Hepatocyte (in vitro differentiated cells): ENCODE data around the gene PYGL. TPM values are rescaled to one million over a fixed set of nuclear protein-coding genes. Genes with fewer than 3 reads are reported as not detected.

Experiments used
- DNase-seq: peaks from one replicate; pipeline ENCODE4 v3.0.0-alpha.2; 2016; ENCODE audit warnings: low spot score
- H2AFZ ChIP-seq: fragments of 200-600 bp; sonication (generic); 2 replicates; pipeline ENCODE4 v1.6.0; 2016; ENCODE audit warnings: antibody characterized with exemption, mild to moderate bottlenecking
- H3K27ac ChIP-seq: fragments of 200-600 bp; sonication (generic); 2 replicates; pipeline ENCODE4 v1.5.1; 2016; ENCODE audit warnings: mild to moderate bottlenecking
- H3K27me3 ChIP-seq: fragments of 200-600 bp; sonication (generic); 2 replicates; pipeline ENCODE4 v1.6.1; 2016
- H3K36me3 ChIP-seq: fragments of 200-600 bp; sonication (generic); replicated peaks from 2 replicates; pipeline ENCODE4 v1.5.1; 2016; ENCODE audit warnings: low read depth; ENCODE audit not compliant: insufficient read depth
- H3K4me1 ChIP-seq: fragments of 200-600 bp; sonication (generic); 2 replicates; pipeline ENCODE4 v1.5.1; 2016; ENCODE audit warnings: mild to moderate bottlenecking, moderate library complexity; ENCODE audit not compliant: insufficient read depth
- H3K4me2 ChIP-seq: fragments of 200-600 bp; sonication (generic); 2 replicates; pipeline ENCODE4 v1.6.0; 2016
- H3K4me3 ChIP-seq: fragments of 200-600 bp; sonication (generic); 2 replicates; pipeline ENCODE4 v1.5.1; 2016; ENCODE audit warnings: mild to moderate bottlenecking
- H3K79me2 ChIP-seq: fragments of 200-600 bp; sonication (generic); 2 replicates; pipeline ENCODE4 v1.6.0; 2017; ENCODE audit warnings: mild to moderate bottlenecking
- H3K9me2 ChIP-seq: fragments of 200-600 bp; sonication (generic); replicated peaks from 2 replicates; pipeline ENCODE4 v1.6.0; 2017; ENCODE audit warnings: mild to moderate bottlenecking; ENCODE audit not compliant: insufficient read depth
- H3K9me3 ChIP-seq: fragments of 200-600 bp; sonication (generic); 2 replicates; pipeline ENCODE4 v1.5.1; 2016; ENCODE audit warnings: low read depth, mild to moderate bottlenecking
- H4K20me1 ChIP-seq: fragments of 200-600 bp; sonication (generic); 2 replicates; pipeline ENCODE4 v1.6.0; 2016; ENCODE audit warnings: mild to moderate bottlenecking; ENCODE audit not compliant: insufficient read depth, poor library complexity, severe bottlenecking
- CTCF ChIP-seq: fragments of 200-600 bp; sonication (generic); IDR thresholded peaks from 2 replicates; pipeline ENCODE4 v1.5.1; 2016; ENCODE audit warnings: antibody characterized with exemption, mild to moderate bottlenecking; ENCODE audit not compliant: poor library complexity
- EZH2 ChIP-seq: fragments of 200-600 bp; sonication (generic); IDR thresholded peaks from 2 replicates; pipeline ENCODE4 v1.6.1; 2016; ENCODE audit warnings: antibody characterized with exemption, mild to moderate bottlenecking, borderline replicate concordance
- EZH2phosphoT487 ChIP-seq: fragments of 200-600 bp; sonication (generic); IDR thresholded peaks from one replicate; pipeline ENCODE4 v1.6.1; 2018; ENCODE audit warnings: antibody characterized with exemption, mild to moderate bottlenecking, low read depth, moderate library complexity; ENCODE audit not compliant: unreplicated experiment, severe bottlenecking
- WGBS: methylation state at CpG from one replicate; pipeline ENCODE4 v1.1.6; 2016; ENCODE audit warnings: low lambda C conversion rate; ENCODE audit errors: missing lambda C conversion rate; 5-methylcytosine and 5-hydroxymethylcytosine counted together
- polyA plus RNA-seq: library from polyadenylated mRNA; unstranded; fragments of >200 nt; fragmentation: Nextera tagmentation; extraction: Ambion mirVana; gene quantifications from 2 replicates; pipeline ENCODE4 v1.2.1, GENCODE V29; 2016
- total RNA-seq: library from RNA; depleted of rRNA; stranded (reverse); fragments of >200 nt; gene quantifications from 2 replicates; pipeline ENCODE4 v1.2.3, GENCODE V29; 2014

PYGL gene
- total and polyA plus RNA-seq, 2 experiments from 2014 or later, result 37.9 to 51.6 TPM

- H3K4me1 ChIP-seq, result peaks cover 17% of the 10 kb centered on the region
- TF ChIP-seq EZH2phosphoT487, result no peak
- TF ChIP-seq CTCF, result no peak
- TF ChIP-seq EZH2, result no peak
- no peak overlapping the region for H2AFZ ChIP-seq
- H3K27ac ChIP-seq, result peak overlapping the region; percentile 48
- no peak overlapping the region for H3K4me3 ChIP-seq
- no peaks in the 10 kb centered on the region for H4K20me1 ChIP-seq
- H3K4me2 ChIP-seq, result peak overlapping the region; percentile 22
- no peaks in the 10 kb centered on the region for H3K9me3 ChIP-seq
- no peaks in the 10 kb centered on the region for H3K36me3 ChIP-seq
- no peaks in the 10 kb centered on the region for H3K79me2 ChIP-seq
- no peaks in the 10 kb centered on the region for H3K27me3 ChIP-seq
- 29% methylated on average over 5 of the region's 5 CpGs for WGBS
- H3K9me2 ChIP-seq, result no peaks in the 10 kb centered on the region
- peak; percentile 88 for DNase-seq
These were observed 20.6 kb upstream of the PYGL start for GRCh38 chr14:50964683-50965390.

- H3K9me3 ChIP-seq, result no peaks in the 10 kb centered on the region
- WGBS, result 96% methylated on average over 5 of the region's 5 CpGs
- H3K4me1 ChIP-seq, result peaks cover 17% of the 10 kb centered on the region
- no peak overlapping the region for H3K4me3 ChIP-seq
- no peak for DNase-seq
- no peaks in the 10 kb centered on the region for H3K79me2 ChIP-seq
- no peak overlapping the region for H2AFZ ChIP-seq
- H3K4me2 ChIP-seq, result no peak overlapping the region
- H3K36me3 ChIP-seq, result no peaks in the 10 kb centered on the region
- no peaks in the 10 kb centered on the region for H4K20me1 ChIP-seq
- H3K27ac ChIP-seq, result no peak overlapping the region
- H3K27me3 ChIP-seq, result no peaks in the 10 kb centered on the region
- H3K9me2 ChIP-seq, result no peaks in the 10 kb centered on the region
- no peak for TF ChIP-seq EZH2
- no peak for TF ChIP-seq CTCF
- no peak for TF ChIP-seq EZH2phosphoT487
These were observed 19.6 kb upstream of the PYGL start for GRCh38 chr14:50963919-50964318.

GRCh38 chr14:50961605-50962221 is 17.4 kb upstream of the PYGL start:
- no peaks in the 10 kb centered on the region for H3K79me2 ChIP-seq
- H3K9me2 ChIP-seq, result no peaks in the 10 kb centered on the region
- DNase-seq, result peak; percentile 30
- peaks cover 17% of the 10 kb centered on the region for H3K4me1 ChIP-seq
- no peak for TF ChIP-seq EZH2
- no peak for TF ChIP-seq CTCF
- TF ChIP-seq EZH2phosphoT487, result no peak
- no peak overlapping the region for H2AFZ ChIP-seq
- H3K27me3 ChIP-seq, result no peaks in the 10 kb centered on the region
- H3K27ac ChIP-seq, result peak overlapping the region; percentile 28
- H3K36me3 ChIP-seq, result no peaks in the 10 kb centered on the region
- no peaks in the 10 kb centered on the region for H3K9me3 ChIP-seq
- H3K4me2 ChIP-seq, result peak overlapping the region; percentile 22
- H3K4me3 ChIP-seq, result no peak overlapping the region
- 78% methylated on average over 2 of the region's 2 CpGs for WGBS
- no peaks in the 10 kb centered on the region for H4K20me1 ChIP-seq
